ENCODE data around the gene RAVER2. TPM values are rescaled to one million over a fixed set of nuclear protein-coding genes. Genes with fewer than 3 reads are reported as not detected.

RAVER2 gene
- total and polyA plus RNA-seq, 2 donors (not counting 1 experiment from before 2014, with no cell fraction given): 0.82 to 1.4 TPM

- Histone ChIP-seq H3K4me3 (ENCODE audit: control extremely low read depth in 1 of 5, extremely low read depth in 1 of 5, insufficient read depth in 1 of 5, low read depth in 2 of 5, low read length in 4 of 5) (no peak overlapping the region), H2AFZ (ENCODE audit: insufficient read depth, low read depth, low read length, poor library complexity, severe bottlenecking) (no peak overlapping the region), H3K4me2 (replicated peaks; ENCODE audit: low read depth, low read length, poor library complexity, severe bottlenecking) (no peak overlapping the region), H3K27me3 (replicated peaks in 1 of 4; ENCODE audit: control extremely low read depth in 1 of 4, control insufficient read depth in 3 of 4, insufficient read depth in 4 of 4, low read length in 3 of 4) (no peaks in the 10 kb centered on the region), H3K4me1 (ENCODE audit: control insufficient read depth in 2 of 2, insufficient read depth in 2 of 2, low read length in 2 of 2) (peaks cover 15 to 17% of the 10 kb centered on the region in 2 donors), H3K79me2 (ENCODE audit: control insufficient read depth, insufficient read depth, low read length) (no peaks in the 10 kb centered on the region), H3K9ac (ENCODE audit: low read length) (no peak overlapping the region), H3K27ac (ENCODE audit: low read length in 2 of 2) (no peak overlapping the region), H3K36me3 (replicated peaks in 1 of 2; ENCODE audit: control extremely low read depth in 1 of 2, control insufficient read depth in 1 of 2, extremely low read depth in 1 of 2, insufficient read depth in 2 of 2, low read length in 1 of 2) (peaks cover 8 to 90% of the 10 kb centered on the region in 2 experiments), H3K9me3 (ENCODE audit: control extremely low read depth in 1 of 3, control insufficient read depth in 2 of 3, insufficient read depth in 1 of 3, low read length in 2 of 3) (no peaks in the 10 kb centered on the region), H4K20me1 (ENCODE audit: control insufficient read depth, insufficient read depth, low read length, poor library complexity, severe bottlenecking) (peaks cover 16% of the 10 kb centered on the region)
- CTCF ChIA-PET: interaction anchor here (0.8 kb wide), 1 partner anchor 230 kb away, joined by 3 read pairs; no protein-coding TSS in a partner anchor
- H3K4me1 Mint-ChIP-seq: peaks cover 20% of the 10 kb centered on the region
- ATAC-seq (ENCODE audit: low read depth): no peak
- POLR2A ChIA-PET: no interaction called here
- H3K9me3 Mint-ChIP-seq (ENCODE audit: insufficient read depth): no peaks in the 10 kb centered on the region
- no peak for TF ChIP-seq EZH2 (IDR thresholded peaks at IDR 0.05; ENCODE audit: borderline replicate concordance, insufficient read depth, low read depth, low read length, poor library complexity, severe bottlenecking)
- TF ChIP-seq, protein P1, sequence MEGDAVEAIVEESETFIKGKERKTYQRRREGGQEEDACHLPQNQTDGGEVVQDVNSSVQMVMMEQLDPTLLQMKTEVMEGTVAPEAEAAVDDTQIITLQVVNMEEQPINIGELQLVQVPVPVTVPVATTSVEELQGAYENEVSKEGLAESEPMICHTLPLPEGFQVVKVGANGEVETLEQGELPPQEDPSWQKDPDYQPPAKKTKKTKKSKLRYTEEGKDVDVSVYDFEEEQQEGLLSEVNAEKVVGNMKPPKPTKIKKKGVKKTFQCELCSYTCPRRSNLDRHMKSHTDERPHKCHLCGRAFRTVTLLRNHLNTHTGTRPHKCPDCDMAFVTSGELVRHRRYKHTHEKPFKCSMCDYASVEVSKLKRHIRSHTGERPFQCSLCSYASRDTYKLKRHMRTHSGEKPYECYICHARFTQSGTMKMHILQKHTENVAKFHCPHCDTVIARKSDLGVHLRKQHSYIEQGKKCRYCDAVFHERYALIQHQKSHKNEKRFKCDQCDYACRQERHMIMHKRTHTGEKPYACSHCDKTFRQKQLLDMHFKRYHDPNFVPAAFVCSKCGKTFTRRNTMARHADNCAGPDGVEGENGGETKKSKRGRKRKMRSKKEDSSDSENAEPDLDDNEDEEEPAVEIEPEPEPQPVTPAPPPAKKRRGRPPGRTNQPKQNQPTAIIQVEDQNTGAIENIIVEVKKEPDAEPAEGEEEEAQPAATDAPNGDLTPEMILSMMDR (IDR thresholded peaks at IDR 0.05): no peak
- no peak for DNase-seq
- intact Hi-C loops (cut with micrococcal nuclease): no loop called here
- H3K4me3 Mint-ChIP-seq: no peak overlapping the region
- WGBS (ENCODE audit: insufficient coverage): 97% methylated on average over 12 of the region's 13 CpGs
- no peaks in the 10 kb centered on the region for H3K27me3 Mint-ChIP-seq
- peak overlapping the region; percentile 17 for H3K27ac Mint-ChIP-seq
These were observed 101.1 kb downstream of the RAVER2 start for GRCh38 chr1:64845831-64846425.

DNA sequence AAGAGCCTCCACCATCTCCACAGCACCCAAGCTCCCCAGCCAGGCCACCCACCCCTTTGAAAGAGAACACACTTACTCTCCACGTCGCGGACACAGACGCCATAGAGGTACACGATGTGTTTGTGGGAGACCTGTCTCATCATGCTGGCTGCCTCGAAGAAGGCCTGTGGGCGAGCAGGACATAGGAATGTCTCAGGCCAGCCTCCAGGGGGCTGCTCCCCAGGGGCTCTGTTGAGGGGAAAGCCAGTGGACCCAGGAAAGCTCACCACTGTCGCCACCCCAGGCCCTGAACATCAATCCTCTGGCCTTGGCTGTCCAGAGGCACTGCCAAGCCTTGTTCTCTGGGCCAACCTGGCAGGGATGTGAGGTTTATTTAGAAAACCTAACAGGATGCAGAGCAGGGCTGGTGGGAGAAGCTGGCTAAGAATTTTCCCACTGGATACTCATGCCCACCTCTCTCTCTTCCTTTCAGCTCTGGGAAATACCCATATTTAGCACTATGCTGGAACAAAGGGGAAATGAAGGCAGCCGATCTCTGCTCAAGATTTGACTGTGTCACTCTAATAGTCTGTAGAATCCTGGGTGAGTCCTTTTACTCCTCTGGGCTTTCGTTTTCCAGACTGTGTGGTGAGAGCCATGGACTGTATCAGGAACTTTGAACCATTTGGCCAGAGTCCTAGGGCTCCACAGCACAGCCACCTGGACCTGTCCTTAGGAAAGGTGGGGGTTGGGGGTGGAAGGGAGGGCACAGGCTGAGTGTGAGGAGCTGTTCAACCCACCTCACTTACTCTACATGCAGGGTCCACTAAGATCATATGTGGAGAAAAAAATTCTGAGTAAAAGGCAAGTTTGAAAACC, 101.9 kb downstream of the RAVER2 start:
- ChIA-PET POLR2A (no interaction called here), CTCF (no interaction called here)
- peaks cover 21% of the 10 kb centered on the region for H3K4me1 Mint-ChIP-seq
- Histone ChIP-seq H3K27me3 (replicated peaks in 1 of 4; ENCODE audit: control extremely low read depth in 1 of 4, control insufficient read depth in 3 of 4, insufficient read depth in 4 of 4, low read length in 3 of 4) (no peaks in the 10 kb centered on the region), H3K9ac (ENCODE audit: low read length) (no peak overlapping the region), H3K4me3 (ENCODE audit: control extremely low read depth in 1 of 5, extremely low read depth in 1 of 5, insufficient read depth in 1 of 5, low read depth in 2 of 5, low read length in 4 of 5) (no peak overlapping the region), H3K4me2 (replicated peaks; ENCODE audit: low read depth, low read length, poor library complexity, severe bottlenecking) (no peak overlapping the region), H3K27ac (ENCODE audit: low read length in 2 of 2) (peak overlapping the region in 1 of 2 donors; percentile 23), H2AFZ (ENCODE audit: insufficient read depth, low read depth, low read length, poor library complexity, severe bottlenecking) (no peak overlapping the region), H3K4me1 (ENCODE audit: control insufficient read depth in 2 of 2, insufficient read depth in 2 of 2, low read length in 2 of 2) (peaks cover 10% of the 10 kb centered on the region in 2 donors), H3K36me3 (replicated peaks in 1 of 2; ENCODE audit: control extremely low read depth in 1 of 2, control insufficient read depth in 1 of 2, extremely low read depth in 1 of 2, insufficient read depth in 2 of 2, low read length in 1 of 2) (peaks cover 8 to 85% of the 10 kb centered on the region in 2 experiments), H3K79me2 (ENCODE audit: control insufficient read depth, insufficient read depth, low read length) (no peaks in the 10 kb centered on the region), H4K20me1 (ENCODE audit: control insufficient read depth, insufficient read depth, low read length, poor library complexity, severe bottlenecking) (peaks cover 10% of the 10 kb centered on the region), H3K9me3 (ENCODE audit: control extremely low read depth in 1 of 3, control insufficient read depth in 2 of 3, insufficient read depth in 1 of 3, low read length in 2 of 3) (no peaks in the 10 kb centered on the region)
- H3K4me3 Mint-ChIP-seq: no peak overlapping the region
- ATAC-seq (ENCODE audit: low read depth) (no peak), DNase-seq (no peak)
- peak overlapping the region; percentile 17 for H3K27ac Mint-ChIP-seq
- no peaks in the 10 kb centered on the region for H3K9me3 Mint-ChIP-seq (ENCODE audit: insufficient read depth)
- no peak for TF ChIP-seq EZH2 (IDR thresholded peaks at IDR 0.05; ENCODE audit: borderline replicate concordance, insufficient read depth, low read depth, low read length, poor library complexity, severe bottlenecking)
- TF ChIP-seq, protein P1 (IDR thresholded peaks at IDR 0.05): no peak
- H3K27me3 Mint-ChIP-seq: no peaks in the 10 kb centered on the region
- intact Hi-C loops (cut with micrococcal nuclease): no loop called here
- WGBS (ENCODE audit: insufficient coverage): 94% methylated on average over 10 of the region's 10 CpGs
